Hepatocyte (in vitro differentiated cells): ENCODE results near the gene VMP1. TPM values are rescaled to one million over a fixed set of nuclear protein-coding genes. Genes with fewer than 3 reads are reported as not detected.

ENCODE experiments used
- DNase-seq: peaks from one replicate; pipeline ENCODE4 v3.0.0-alpha.2; 2016; ENCODE audit warnings: low spot score
- H2AFZ ChIP-seq: fragments of 200-600 bp; sonication (generic); 2 replicates; pipeline ENCODE4 v1.6.0; 2016; ENCODE audit warnings: antibody characterized with exemption, mild to moderate bottlenecking
- H3K27ac ChIP-seq: fragments of 200-600 bp; sonication (generic); 2 replicates; pipeline ENCODE4 v1.5.1; 2016; ENCODE audit warnings: mild to moderate bottlenecking
- H3K27me3 ChIP-seq: fragments of 200-600 bp; sonication (generic); 2 replicates; pipeline ENCODE4 v1.6.1; 2016
- H3K36me3 ChIP-seq: fragments of 200-600 bp; sonication (generic); replicated peaks from 2 replicates; pipeline ENCODE4 v1.5.1; 2016; ENCODE audit warnings: low read depth; ENCODE audit not compliant: insufficient read depth
- H3K4me1 ChIP-seq: fragments of 200-600 bp; sonication (generic); 2 replicates; pipeline ENCODE4 v1.5.1; 2016; ENCODE audit warnings: mild to moderate bottlenecking, moderate library complexity; ENCODE audit not compliant: insufficient read depth
- H3K4me2 ChIP-seq: fragments of 200-600 bp; sonication (generic); 2 replicates; pipeline ENCODE4 v1.6.0; 2016
- H3K4me3 ChIP-seq: fragments of 200-600 bp; sonication (generic); 2 replicates; pipeline ENCODE4 v1.5.1; 2016; ENCODE audit warnings: mild to moderate bottlenecking
- H3K79me2 ChIP-seq: fragments of 200-600 bp; sonication (generic); 2 replicates; pipeline ENCODE4 v1.6.0; 2017; ENCODE audit warnings: mild to moderate bottlenecking
- H3K9me2 ChIP-seq: fragments of 200-600 bp; sonication (generic); replicated peaks from 2 replicates; pipeline ENCODE4 v1.6.0; 2017; ENCODE audit warnings: mild to moderate bottlenecking; ENCODE audit not compliant: insufficient read depth
- H3K9me3 ChIP-seq: fragments of 200-600 bp; sonication (generic); 2 replicates; pipeline ENCODE4 v1.5.1; 2016; ENCODE audit warnings: low read depth, mild to moderate bottlenecking
- H4K20me1 ChIP-seq: fragments of 200-600 bp; sonication (generic); 2 replicates; pipeline ENCODE4 v1.6.0; 2016; ENCODE audit warnings: mild to moderate bottlenecking; ENCODE audit not compliant: insufficient read depth, poor library complexity, severe bottlenecking
- EZH2 ChIP-seq: fragments of 200-600 bp; sonication (generic); IDR thresholded peaks from 2 replicates; pipeline ENCODE4 v1.6.1; 2016; ENCODE audit warnings: antibody characterized with exemption, mild to moderate bottlenecking, borderline replicate concordance
- EZH2phosphoT487 ChIP-seq: fragments of 200-600 bp; sonication (generic); IDR thresholded peaks from one replicate; pipeline ENCODE4 v1.6.1; 2018; ENCODE audit warnings: antibody characterized with exemption, mild to moderate bottlenecking, low read depth, moderate library complexity; ENCODE audit not compliant: unreplicated experiment, severe bottlenecking
- WGBS: methylation state at CpG from one replicate; pipeline ENCODE4 v1.1.6; 2016; ENCODE audit warnings: low lambda C conversion rate; ENCODE audit errors: missing lambda C conversion rate; 5-methylcytosine and 5-hydroxymethylcytosine counted together
- polyA plus RNA-seq: library from polyadenylated mRNA; unstranded; fragments of >200 nt; fragmentation: Nextera tagmentation; extraction: Ambion mirVana; gene quantifications from 2 replicates; pipeline ENCODE4 v1.2.1, GENCODE V29; 2016
- total RNA-seq: library from RNA; depleted of rRNA; stranded (reverse); fragments of >200 nt; gene quantifications from 2 replicates; pipeline ENCODE4 v1.2.3, GENCODE V29; 2014
- TF ChIP-seq, protein P1 (sequence below): fragments of 200-600 bp; sonication (generic); IDR thresholded peaks from 2 replicates; pipeline ENCODE4 v1.5.1; 2016; ENCODE audit warnings: antibody characterized with exemption, mild to moderate bottlenecking; ENCODE audit not compliant: poor library complexity

Gene VMP1
- total and polyA plus RNA-seq, 2 experiments from 2014 or later = 139 to 479 TPM

DNA sequence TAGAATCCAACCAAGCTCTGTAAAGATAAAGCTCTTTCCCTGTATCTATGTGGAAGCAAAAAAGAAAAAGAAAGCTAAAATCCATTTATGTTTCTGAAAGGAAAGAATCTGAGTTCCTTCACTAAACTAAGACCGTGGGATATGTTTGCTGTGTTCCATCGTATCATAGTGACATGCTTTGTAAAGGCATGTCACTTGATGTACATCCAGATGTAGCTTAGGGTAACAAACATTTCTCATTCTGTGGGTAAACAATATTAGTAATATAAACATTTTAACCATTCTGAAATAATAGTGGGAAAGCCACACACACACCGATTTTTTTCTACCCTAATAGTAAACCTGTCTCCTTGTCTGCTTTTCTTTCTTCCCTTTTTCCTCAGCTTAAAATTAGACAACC lies 107.2 kb downstream of the VMP1 start:
- H3K4me2 ChIP-seq = no peak overlapping the region
- no peaks in the 10 kb centered on the region for H3K9me3 ChIP-seq
- peak overlapping the region; percentile 4 for H3K27ac ChIP-seq
- WGBS = 67% methylated on average over 3 of the region's 3 CpGs
- no peak overlapping the region for H3K4me3 ChIP-seq
- H3K79me2 ChIP-seq = no peaks in the 10 kb centered on the region
- H3K9me2 ChIP-seq = no peaks in the 10 kb centered on the region
- no peak overlapping the region for H2AFZ ChIP-seq
- no peaks in the 10 kb centered on the region for H3K36me3 ChIP-seq
- TF ChIP-seq EZH2phosphoT487 (no peak), EZH2 (no peak)
- TF ChIP-seq, protein P1, sequence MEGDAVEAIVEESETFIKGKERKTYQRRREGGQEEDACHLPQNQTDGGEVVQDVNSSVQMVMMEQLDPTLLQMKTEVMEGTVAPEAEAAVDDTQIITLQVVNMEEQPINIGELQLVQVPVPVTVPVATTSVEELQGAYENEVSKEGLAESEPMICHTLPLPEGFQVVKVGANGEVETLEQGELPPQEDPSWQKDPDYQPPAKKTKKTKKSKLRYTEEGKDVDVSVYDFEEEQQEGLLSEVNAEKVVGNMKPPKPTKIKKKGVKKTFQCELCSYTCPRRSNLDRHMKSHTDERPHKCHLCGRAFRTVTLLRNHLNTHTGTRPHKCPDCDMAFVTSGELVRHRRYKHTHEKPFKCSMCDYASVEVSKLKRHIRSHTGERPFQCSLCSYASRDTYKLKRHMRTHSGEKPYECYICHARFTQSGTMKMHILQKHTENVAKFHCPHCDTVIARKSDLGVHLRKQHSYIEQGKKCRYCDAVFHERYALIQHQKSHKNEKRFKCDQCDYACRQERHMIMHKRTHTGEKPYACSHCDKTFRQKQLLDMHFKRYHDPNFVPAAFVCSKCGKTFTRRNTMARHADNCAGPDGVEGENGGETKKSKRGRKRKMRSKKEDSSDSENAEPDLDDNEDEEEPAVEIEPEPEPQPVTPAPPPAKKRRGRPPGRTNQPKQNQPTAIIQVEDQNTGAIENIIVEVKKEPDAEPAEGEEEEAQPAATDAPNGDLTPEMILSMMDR = no peak
- H3K4me1 ChIP-seq = no peaks in the 10 kb centered on the region
- H3K27me3 ChIP-seq = no peaks in the 10 kb centered on the region
- no peaks in the 10 kb centered on the region for H4K20me1 ChIP-seq
- no peak for DNase-seq

DNA sequence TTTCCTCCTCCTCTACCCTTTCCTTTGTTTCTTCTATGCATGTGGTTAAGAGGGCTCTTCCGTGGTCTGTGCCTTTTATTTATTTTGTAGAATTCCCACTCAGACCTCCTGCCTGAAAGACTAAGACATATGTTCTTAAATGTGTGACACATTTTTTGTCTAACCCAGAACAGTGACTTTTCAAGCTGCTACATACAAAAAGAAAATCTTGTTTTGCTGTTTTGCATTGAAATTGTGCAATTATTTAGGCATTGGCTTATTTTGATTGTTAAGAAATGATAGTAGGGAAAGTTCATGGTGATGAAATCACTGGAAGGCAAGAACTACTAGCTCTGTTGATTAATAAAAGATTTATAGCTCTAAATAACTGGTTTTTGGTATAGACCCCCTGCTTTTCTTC lies 108.5 kb downstream of the VMP1 start:
- no peak for DNase-seq
- H3K27me3 ChIP-seq = no peaks in the 10 kb centered on the region
- H3K79me2 ChIP-seq = no peaks in the 10 kb centered on the region
- no peaks in the 10 kb centered on the region for H3K9me3 ChIP-seq
- no peak overlapping the region for H3K4me2 ChIP-seq
- no peaks in the 10 kb centered on the region for H3K9me2 ChIP-seq
- no peaks in the 10 kb centered on the region for H3K4me1 ChIP-seq
- H4K20me1 ChIP-seq = no peaks in the 10 kb centered on the region
- no peaks in the 10 kb centered on the region for H3K36me3 ChIP-seq
- H2AFZ ChIP-seq = no peak overlapping the region
- no peak overlapping the region for H3K27ac ChIP-seq
- H3K4me3 ChIP-seq = no peak overlapping the region
- WGBS = 96% methylated on average over 1 of the region's 1 CpG
- no peak for TF ChIP-seq EZH2
- TF ChIP-seq, protein P1 = no peak
- TF ChIP-seq EZH2phosphoT487 = no peak

DNA sequence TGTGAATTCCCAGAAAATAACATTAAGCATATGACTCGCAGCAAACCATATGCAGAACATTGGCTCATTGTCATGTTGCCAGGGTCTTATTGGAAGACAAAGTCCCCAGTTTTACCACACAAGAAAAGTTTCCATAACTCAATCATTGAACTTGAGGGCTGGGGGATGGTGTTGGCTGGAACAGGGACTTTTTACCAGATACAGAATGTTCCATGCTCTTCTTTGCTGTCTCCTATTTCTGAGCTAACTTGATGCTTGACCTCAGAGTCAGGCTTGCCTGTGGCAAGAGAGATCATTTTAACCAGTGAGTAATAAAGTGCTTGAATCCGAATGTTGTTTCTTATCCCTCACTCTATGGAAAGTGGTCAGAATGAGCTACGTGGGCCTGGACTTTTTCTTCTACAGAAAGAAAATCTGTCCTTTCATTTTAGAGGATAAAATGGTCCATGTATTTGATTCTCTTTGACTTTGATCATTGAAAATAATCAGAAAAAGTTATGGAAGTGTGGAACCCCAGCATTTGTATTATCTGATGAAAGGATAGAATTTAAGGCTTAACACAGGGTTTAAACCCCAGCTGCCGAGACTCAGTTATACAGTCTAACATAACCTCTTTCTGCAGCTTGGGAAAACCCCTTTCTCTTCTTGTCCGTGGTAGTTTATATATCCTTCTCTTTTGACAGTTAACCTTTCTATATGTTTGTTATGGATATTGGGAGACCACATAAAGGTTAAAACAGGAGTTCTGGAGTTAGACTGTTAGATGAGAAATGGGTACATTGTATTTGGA lies 118.3 kb downstream of the VMP1 start:
- TF ChIP-seq, protein P1 = no peak
- TF ChIP-seq EZH2 (no peak), EZH2phosphoT487 (no peak)
- H3K4me1 ChIP-seq = peaks cover 30% of the 10 kb centered on the region
- H2AFZ ChIP-seq = no peak overlapping the region
- H3K9me2 ChIP-seq = no peaks in the 10 kb centered on the region
- no peak overlapping the region for H3K4me2 ChIP-seq
- no peak overlapping the region for H3K4me3 ChIP-seq
- no peaks in the 10 kb centered on the region for H3K9me3 ChIP-seq
- H3K27ac ChIP-seq = peak overlapping the region; percentile 90
- WGBS = 74% methylated on average over 5 of the region's 5 CpGs
- H4K20me1 ChIP-seq = no peaks in the 10 kb centered on the region
- DNase-seq = no peak
- no peaks in the 10 kb centered on the region for H3K27me3 ChIP-seq
- no peaks in the 10 kb centered on the region for H3K79me2 ChIP-seq
- H3K36me3 ChIP-seq = no peaks in the 10 kb centered on the region
